Measurements from ENCODE around the gene KCNK18.

KCNK18 gene

DNA sequence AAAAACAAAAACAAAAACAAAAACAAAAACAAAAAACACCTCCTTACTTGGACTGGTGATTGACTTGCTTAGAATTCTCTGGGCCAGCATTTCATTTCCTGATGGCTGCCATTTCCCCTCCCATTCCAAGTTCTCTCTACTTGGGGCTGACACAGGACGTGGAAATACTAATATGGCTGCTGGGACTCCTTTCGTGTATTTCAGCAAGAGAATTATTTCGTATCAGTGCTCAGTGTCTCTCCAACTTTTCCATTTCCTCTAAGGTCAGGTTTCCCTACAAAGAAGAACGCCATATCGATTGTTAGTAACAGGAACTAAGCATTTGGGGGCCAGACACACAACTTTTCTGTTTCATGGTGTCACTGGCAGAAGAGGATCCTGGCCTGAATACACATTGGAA, 36.7 kb upstream of the KCNK18 start:
- TF ChIP-seq ESRRG (CRISPR knock-in tag; IDR thresholded peaks at IDR 0.05): no peak
- no peak for TF ChIP-seq RARB (CRISPR knock-in tag; IDR thresholded peaks at IDR 0.05)
- TF ChIP-seq, protein P1, sequence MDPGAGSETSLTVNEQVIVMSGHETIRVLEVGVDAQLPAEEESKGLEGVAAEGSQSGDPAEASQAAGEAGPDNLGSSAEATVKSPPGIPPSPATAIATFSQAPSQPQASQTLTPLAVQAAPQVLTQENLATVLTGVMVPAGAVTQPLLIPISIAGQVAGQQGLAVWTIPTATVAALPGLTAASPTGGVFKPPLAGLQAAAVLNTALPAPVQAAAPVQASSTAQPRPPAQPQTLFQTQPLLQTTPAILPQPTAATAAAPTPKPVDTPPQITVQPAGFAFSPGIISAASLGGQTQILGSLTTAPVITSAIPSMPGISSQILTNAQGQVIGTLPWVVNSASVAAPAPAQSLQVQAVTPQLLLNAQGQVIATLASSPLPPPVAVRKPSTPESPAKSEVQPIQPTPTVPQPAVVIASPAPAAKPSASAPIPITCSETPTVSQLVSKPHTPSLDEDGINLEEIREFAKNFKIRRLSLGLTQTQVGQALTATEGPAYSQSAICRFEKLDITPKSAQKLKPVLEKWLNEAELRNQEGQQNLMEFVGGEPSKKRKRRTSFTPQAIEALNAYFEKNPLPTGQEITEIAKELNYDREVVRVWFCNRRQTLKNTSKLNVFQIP (CRISPR knock-in tag; IDR thresholded peaks at IDR 0.05; ENCODE audit: borderline replicate concordance, low read depth): no peak
- TF ChIP-seq, protein P2, sequence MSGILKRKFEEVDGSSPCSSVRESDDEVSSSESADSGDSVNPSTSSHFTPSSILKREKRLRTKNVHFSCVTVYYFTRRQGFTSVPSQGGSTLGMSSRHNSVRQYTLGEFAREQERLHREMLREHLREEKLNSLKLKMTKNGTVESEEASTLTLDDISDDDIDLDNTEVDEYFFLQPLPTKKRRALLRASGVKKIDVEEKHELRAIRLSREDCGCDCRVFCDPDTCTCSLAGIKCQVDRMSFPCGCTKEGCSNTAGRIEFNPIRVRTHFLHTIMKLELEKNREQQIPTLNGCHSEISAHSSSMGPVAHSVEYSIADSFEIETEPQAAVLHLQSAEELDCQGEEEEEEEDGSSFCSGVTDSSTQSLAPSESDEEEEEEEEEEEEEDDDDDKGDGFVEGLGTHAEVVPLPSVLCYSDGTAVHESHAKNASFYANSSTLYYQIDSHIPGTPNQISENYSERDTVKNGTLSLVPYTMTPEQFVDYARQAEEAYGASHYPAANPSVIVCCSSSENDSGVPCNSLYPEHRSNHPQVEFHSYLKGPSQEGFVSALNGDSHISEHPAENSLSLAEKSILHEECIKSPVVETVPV (CRISPR knock-in tag; IDR thresholded peaks at IDR 0.05): no peak
- TF ChIP-seq CSDC2 (CRISPR knock-in tag; IDR thresholded peaks at IDR 0.05): no peak
- TF ChIP-seq, protein P3, sequence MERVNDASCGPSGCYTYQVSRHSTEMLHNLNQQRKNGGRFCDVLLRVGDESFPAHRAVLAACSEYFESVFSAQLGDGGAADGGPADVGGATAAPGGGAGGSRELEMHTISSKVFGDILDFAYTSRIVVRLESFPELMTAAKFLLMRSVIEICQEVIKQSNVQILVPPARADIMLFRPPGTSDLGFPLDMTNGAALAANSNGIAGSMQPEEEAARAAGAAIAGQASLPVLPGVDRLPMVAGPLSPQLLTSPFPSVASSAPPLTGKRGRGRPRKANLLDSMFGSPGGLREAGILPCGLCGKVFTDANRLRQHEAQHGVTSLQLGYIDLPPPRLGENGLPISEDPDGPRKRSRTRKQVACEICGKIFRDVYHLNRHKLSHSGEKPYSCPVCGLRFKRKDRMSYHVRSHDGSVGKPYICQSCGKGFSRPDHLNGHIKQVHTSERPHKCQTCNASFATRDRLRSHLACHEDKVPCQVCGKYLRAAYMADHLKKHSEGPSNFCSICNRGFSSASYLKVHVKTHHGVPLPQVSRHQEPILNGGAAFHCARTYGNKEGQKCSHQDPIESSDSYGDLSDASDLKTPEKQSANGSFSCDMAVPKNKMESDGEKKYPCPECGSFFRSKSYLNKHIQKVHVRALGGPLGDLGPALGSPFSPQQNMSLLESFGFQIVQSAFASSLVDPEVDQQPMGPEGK (CRISPR knock-in tag; IDR thresholded peaks at IDR 0.05; ENCODE audit: borderline replicate concordance): no peak
- TF ChIP-seq OSR1 (CRISPR knock-in tag; IDR thresholded peaks at IDR 0.05): no peak
- TF ChIP-seq ZNF70 (CRISPR knock-in tag; IDR thresholded peaks at IDR 0.05): no peak
- TF ChIP-seq ARNTL (CRISPR knock-in tag; IDR thresholded peaks at IDR 0.05; ENCODE audit: borderline replicate concordance, low read depth): no peak
- TF ChIP-seq TCF4 (CRISPR knock-in tag; IDR thresholded peaks at IDR 0.05; ENCODE audit: borderline replicate concordance): no peak
- no peak for TF ChIP-seq SNAI2 (CRISPR knock-in tag; IDR thresholded peaks at IDR 0.05)
- no peak for ATAC-seq

DNA sequence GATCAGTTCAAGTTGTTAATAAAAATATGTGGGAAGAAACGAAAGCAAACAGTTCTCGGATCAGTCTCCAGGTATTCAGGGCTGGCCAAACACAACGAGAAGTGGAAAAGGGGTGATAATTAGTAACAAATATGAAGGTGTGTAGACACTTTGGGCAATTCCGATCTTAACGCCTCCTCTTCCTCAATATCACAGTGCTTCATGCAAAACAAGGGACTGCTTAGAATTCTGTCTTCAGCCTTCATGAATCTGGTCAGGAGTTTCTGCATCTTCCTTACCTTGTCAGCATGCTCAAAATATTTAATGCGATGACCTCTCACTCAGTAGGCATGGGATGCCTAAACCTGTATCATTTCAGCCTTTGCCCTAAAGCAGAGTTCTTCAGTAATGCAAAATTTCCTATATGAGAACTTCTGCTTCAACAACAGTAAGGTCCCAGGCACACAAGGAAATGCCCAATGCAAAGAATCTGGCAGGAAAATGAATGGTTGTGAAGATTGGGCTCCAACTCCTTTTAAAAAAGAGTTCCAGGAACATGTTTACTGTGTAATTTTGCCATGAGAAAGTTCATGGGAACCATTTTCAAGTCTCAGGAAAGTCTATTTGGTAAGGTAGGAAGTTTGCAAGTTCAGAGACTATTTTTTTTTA, 35.8 kb upstream of the KCNK18 start:
- no peak for ATAC-seq
- no peak for TF ChIP-seq SNAI2 (CRISPR knock-in tag; IDR thresholded peaks at IDR 0.05)
- TF ChIP-seq ESRRG (CRISPR knock-in tag; IDR thresholded peaks at IDR 0.05): no peak
- no peak for TF ChIP-seq ZC3H10 (CRISPR knock-in tag; IDR thresholded peaks at IDR 0.05)
- TF ChIP-seq TOX (CRISPR knock-in tag; IDR thresholded peaks at IDR 0.05; ENCODE audit: borderline replicate concordance): no peak
- no peak for TF ChIP-seq CSDC2 (CRISPR knock-in tag; IDR thresholded peaks at IDR 0.05)
- TF ChIP-seq OSR1 (CRISPR knock-in tag; IDR thresholded peaks at IDR 0.05): no peak
- TF ChIP-seq GLIS3 (CRISPR knock-in tag; IDR thresholded peaks at IDR 0.05): no peak
- TF ChIP-seq BACH2 (CRISPR knock-in tag; IDR thresholded peaks at IDR 0.05; ENCODE audit: borderline replicate concordance): no peak
- TF ChIP-seq PPARA (CRISPR knock-in tag; IDR thresholded peaks at IDR 0.05; ENCODE audit: borderline replicate concordance): no peak
- TF ChIP-seq ARNTL (CRISPR knock-in tag; IDR thresholded peaks at IDR 0.05; ENCODE audit: borderline replicate concordance, low read depth): no peak
- TF ChIP-seq, protein P3 (CRISPR knock-in tag; IDR thresholded peaks at IDR 0.05; ENCODE audit: borderline replicate concordance): no peak
- TF ChIP-seq ZNF8 (CRISPR knock-in tag; IDR thresholded peaks at IDR 0.05): no peak
- TF ChIP-seq RARB (CRISPR knock-in tag; IDR thresholded peaks at IDR 0.05): no peak
- TF ChIP-seq ZFP30 (CRISPR knock-in tag; IDR thresholded peaks at IDR 0.05): no peak
- TF ChIP-seq, protein P1 (CRISPR knock-in tag; IDR thresholded peaks at IDR 0.05; ENCODE audit: borderline replicate concordance, low read depth): no peak
- no peak for TF ChIP-seq ZNF565 (CRISPR knock-in tag; conservative IDR thresholded peaks at IDR 0.05; ENCODE audit: low read depth)
- TF ChIP-seq, protein P2 (CRISPR knock-in tag; IDR thresholded peaks at IDR 0.05): no peak
- no peak for TF ChIP-seq ZNF70 (CRISPR knock-in tag; IDR thresholded peaks at IDR 0.05)
